ENCODE data around the gene SLC25A53. TPM values are rescaled to one million over a fixed set of nuclear protein-coding genes. Genes with fewer than 3 reads are reported as not detected.
"Not testable (repeated sequence)": the region's sequence is repeated elsewhere in the genome, so short reads cannot be mapped to it uniquely, and the experiment has no call there.

SLC25A53 gene
- total RNA-seq, 1 donor from 2014 or later: 4.2 TPM

- FAIRE-seq (peak; percentile 62), DNase-seq (ENCODE audit: low read depth) (peak; percentile 72)
- Histone ChIP-seq H3K27me3 (ENCODE audit: control insufficient read depth, insufficient read depth, low read length) (no peaks in the 10 kb centered on the region), H3K4me3 (ENCODE audit: low read depth, low read length) (no peak overlapping the region), H3K36me3 (ENCODE audit: control insufficient read depth, insufficient read depth, low read length) (no peaks in the 10 kb centered on the region)
- TF ChIP-seq, protein P1, sequence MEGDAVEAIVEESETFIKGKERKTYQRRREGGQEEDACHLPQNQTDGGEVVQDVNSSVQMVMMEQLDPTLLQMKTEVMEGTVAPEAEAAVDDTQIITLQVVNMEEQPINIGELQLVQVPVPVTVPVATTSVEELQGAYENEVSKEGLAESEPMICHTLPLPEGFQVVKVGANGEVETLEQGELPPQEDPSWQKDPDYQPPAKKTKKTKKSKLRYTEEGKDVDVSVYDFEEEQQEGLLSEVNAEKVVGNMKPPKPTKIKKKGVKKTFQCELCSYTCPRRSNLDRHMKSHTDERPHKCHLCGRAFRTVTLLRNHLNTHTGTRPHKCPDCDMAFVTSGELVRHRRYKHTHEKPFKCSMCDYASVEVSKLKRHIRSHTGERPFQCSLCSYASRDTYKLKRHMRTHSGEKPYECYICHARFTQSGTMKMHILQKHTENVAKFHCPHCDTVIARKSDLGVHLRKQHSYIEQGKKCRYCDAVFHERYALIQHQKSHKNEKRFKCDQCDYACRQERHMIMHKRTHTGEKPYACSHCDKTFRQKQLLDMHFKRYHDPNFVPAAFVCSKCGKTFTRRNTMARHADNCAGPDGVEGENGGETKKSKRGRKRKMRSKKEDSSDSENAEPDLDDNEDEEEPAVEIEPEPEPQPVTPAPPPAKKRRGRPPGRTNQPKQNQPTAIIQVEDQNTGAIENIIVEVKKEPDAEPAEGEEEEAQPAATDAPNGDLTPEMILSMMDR (IDR thresholded peaks at IDR 0.05; ENCODE audit: insufficient read depth, low read length, severe bottlenecking): peak; percentile 41
These were observed 58.5 kb downstream of the SLC25A53 start for GRCh38 chrX:104098151-104098808.

GRCh38 chrX:104085919-104086318, 70.9 kb downstream of the SLC25A53 start:
- DNase-seq (ENCODE audit: low read depth) (no peak), FAIRE-seq (no peak)
- Histone ChIP-seq H3K36me3 (ENCODE audit: control insufficient read depth, insufficient read depth, low read length) (no peaks in the 10 kb centered on the region), H3K27me3 (ENCODE audit: control insufficient read depth, insufficient read depth, low read length) (no peaks in the 10 kb centered on the region), H3K4me3 (ENCODE audit: low read depth, low read length) (no peak overlapping the region)
- TF ChIP-seq, protein P1 (IDR thresholded peaks at IDR 0.05; ENCODE audit: insufficient read depth, low read length, severe bottlenecking): no peak

GRCh38 chrX:104085477-104085876, 71.3 kb downstream of the SLC25A53 start:
- FAIRE-seq (peak; percentile 32), DNase-seq (ENCODE audit: low read depth) (no peak)
- H3K4me3 ChIP-seq (ENCODE audit: low read depth, low read length): no peak overlapping the region
- TF ChIP-seq, protein P1 (IDR thresholded peaks at IDR 0.05; ENCODE audit: insufficient read depth, low read length, severe bottlenecking): no peak
- no peaks in the 10 kb centered on the region for H3K36me3 ChIP-seq (ENCODE audit: control insufficient read depth, insufficient read depth, low read length)
- no peaks in the 10 kb centered on the region for H3K27me3 ChIP-seq (ENCODE audit: control insufficient read depth, insufficient read depth, low read length)

- Histone ChIP-seq H3K4me3 (ENCODE audit: low read depth, low read length) (no peak overlapping the region), H3K27me3 (ENCODE audit: control insufficient read depth, insufficient read depth, low read length) (no peaks in the 10 kb centered on the region), H3K36me3 (ENCODE audit: control insufficient read depth, insufficient read depth, low read length) (no peaks in the 10 kb centered on the region)
- TF ChIP-seq, protein P1 (IDR thresholded peaks at IDR 0.05; ENCODE audit: insufficient read depth, low read length, severe bottlenecking): no peak
- FAIRE-seq: peak; percentile 68
- no peak for DNase-seq (ENCODE audit: low read depth)
These were observed 72.1 kb downstream of the SLC25A53 start for GRCh38 chrX:104084534-104085277.

DNA sequence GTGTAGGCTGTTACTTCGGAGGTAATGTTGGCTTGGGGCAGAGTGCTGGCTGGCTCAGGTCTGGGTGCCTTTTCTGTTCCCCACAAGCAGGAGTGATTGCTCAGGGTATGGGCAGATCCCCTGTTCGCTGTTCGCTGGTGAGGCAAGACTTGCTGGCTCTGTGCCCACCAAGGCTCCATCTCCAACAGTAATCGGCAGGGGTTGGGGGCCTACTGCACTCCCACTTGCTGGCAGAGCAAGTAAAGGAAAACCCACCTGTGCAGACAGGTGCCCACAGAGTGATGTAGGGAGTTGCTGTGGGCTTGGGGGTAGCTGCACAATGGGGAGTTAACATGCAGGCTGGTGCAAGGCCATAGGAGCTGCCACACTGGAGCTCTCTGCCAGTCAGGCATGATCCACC, 72.7 kb downstream of the SLC25A53 start:
- FAIRE-seq: no peak
- TF ChIP-seq, protein P1 (IDR thresholded peaks at IDR 0.05; ENCODE audit: insufficient read depth, low read length, severe bottlenecking): no peak
- DNase-seq (ENCODE audit: low read depth): no peak

GRCh38 chrX:104077854-104078253, 79.0 kb downstream of the SLC25A53 start:
- DNase-seq (ENCODE audit: low read depth); FAIRE-seq; H3K27me3 ChIP-seq (ENCODE audit: control insufficient read depth, insufficient read depth, low read length); H3K36me3 ChIP-seq (ENCODE audit: control insufficient read depth, insufficient read depth, low read length); H3K4me3 ChIP-seq (ENCODE audit: low read depth, low read length): not testable (repeated sequence)

More for the DNA sequence above, 72.7 kb downstream of the SLC25A53 start:
- H3K27me3 ChIP-seq (ENCODE audit: control insufficient read depth, insufficient read depth, low read length): no peaks in the 10 kb centered on the region
- H3K4me3 ChIP-seq (ENCODE audit: low read depth, low read length): no peak overlapping the region
- no peaks in the 10 kb centered on the region for H3K36me3 ChIP-seq (ENCODE audit: control insufficient read depth, insufficient read depth, low read length)

DNA sequence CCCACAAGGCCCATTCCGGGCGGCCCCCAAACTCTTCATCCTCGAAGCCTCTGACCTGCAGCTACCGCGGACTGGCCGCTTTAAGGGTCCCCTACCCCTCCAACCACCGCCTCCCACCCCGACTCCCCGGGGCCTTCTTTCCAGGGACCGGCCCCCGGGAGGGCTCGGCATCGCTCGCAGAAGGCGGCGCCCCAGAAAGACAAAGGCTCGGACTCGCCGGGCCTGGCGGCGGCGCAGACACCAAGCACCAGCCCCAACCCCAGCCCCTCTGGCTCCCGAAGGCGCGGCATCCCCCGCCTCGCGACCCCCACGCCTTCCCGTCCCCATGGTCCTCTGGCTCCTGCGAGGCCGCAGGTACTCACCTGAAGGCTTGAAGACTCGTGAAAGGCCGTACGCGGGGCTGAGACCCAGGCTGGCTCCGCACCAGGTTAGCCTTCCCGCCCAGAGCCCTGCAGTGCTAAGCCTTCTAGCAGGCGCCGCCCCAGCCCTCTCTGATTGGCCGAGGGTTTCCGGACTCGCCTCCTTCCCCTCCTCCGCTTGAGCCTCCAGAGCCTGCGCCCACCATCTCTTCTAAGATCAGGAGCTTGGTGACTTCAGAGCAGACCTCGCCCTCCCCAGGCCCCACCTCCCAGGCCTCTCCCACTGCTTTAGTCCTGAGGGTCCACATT, 80.9 kb downstream of the SLC25A53 start, which contains the start of gene TMSB15C:
Gene TMSB15C, minus strand, starts transcription at position 459 of the 668 bp plus-strand sequence.
- not testable (repeated sequence) for H3K36me3 ChIP-seq (ENCODE audit: control insufficient read depth, insufficient read depth, low read length); DNase-seq (ENCODE audit: low read depth); H3K4me3 ChIP-seq (ENCODE audit: low read depth, low read length); H3K27me3 ChIP-seq (ENCODE audit: control insufficient read depth, insufficient read depth, low read length); FAIRE-seq

- not testable (repeated sequence) for H3K4me3 ChIP-seq (ENCODE audit: low read depth, low read length); H3K36me3 ChIP-seq (ENCODE audit: control insufficient read depth, insufficient read depth, low read length); H3K27me3 ChIP-seq (ENCODE audit: control insufficient read depth, insufficient read depth, low read length); FAIRE-seq; DNase-seq (ENCODE audit: low read depth)
These were observed 94.2 kb downstream of the SLC25A53 start for GRCh38 chrX:104062636-104063035.
